Keratinocyte (primary cell): Measurements from ENCODE around the gene CARD9. TPM values are rescaled to one million over a fixed set of nuclear protein-coding genes. Genes with fewer than 3 reads are reported as not detected.

ENCODE experiments used
- DNase-seq: peaks from one replicate; pipeline ENCODE4 v3.0.0-alpha.2; 2011; ENCODE audit warnings: low read depth, missing footprints, low spot score
- FAIRE-seq: peaks from 2 replicates; lab custom pipeline; 2011; peaks lifted over from hg19 to GRCh38; lab: Jason Lieb, UNC
- H2AFZ ChIP-seq: 2 replicates; pipeline ENCODE4 v1.6.0; 2012; ENCODE audit warnings: low read length, control low read depth, inconsistent platforms; ENCODE audit not compliant: control insufficient read depth
- H3K27ac ChIP-seq: 2 replicates; pipeline ENCODE4 v1.5.1; 2011; ENCODE audit warnings: low read length; ENCODE audit not compliant: control insufficient read depth, insufficient read depth
- H3K27me3 ChIP-seq: 3 replicates; pipeline ENCODE4 v1.6.0; 2011; ENCODE audit warnings: low read length; ENCODE audit not compliant: control insufficient read depth, insufficient read depth; ENCODE audit errors: extremely low read depth
- H3K36me3 ChIP-seq, 2 experiments: 2 replicates in 1 of 2; 3 replicates in 1 of 2; pipeline ENCODE4 v1.5.1; 2011; ENCODE audit warnings: low read length in 2 of 2, mild to moderate bottlenecking in 1 of 2; ENCODE audit not compliant: control insufficient read depth in 2 of 2, insufficient read depth in 2 of 2; ENCODE audit errors: extremely low read depth in 1 of 2
- H3K4me1 ChIP-seq: 3 replicates; pipeline ENCODE4 v1.5.1; 2011; ENCODE audit warnings: low read length; ENCODE audit not compliant: control insufficient read depth, insufficient read depth; ENCODE audit errors: extremely low read depth
- H3K4me2 ChIP-seq: 3 replicates; pipeline ENCODE4 v1.6.0; 2011; ENCODE audit warnings: low read depth, low read length; ENCODE audit not compliant: control insufficient read depth, insufficient read depth; ENCODE audit errors: extremely low read depth
- H3K4me3 ChIP-seq, 3 experiments: fragments of 200-600 bp in 1 of 3; sonication (generic) in 1 of 3; 2 replicates in 2 of 3; 3 replicates in 1 of 3; pipeline ENCODE4 v1.5.1; 2011 to 2016; ENCODE audit warnings: low read length in 3 of 3, mild to moderate bottlenecking in 3 of 3, control low read depth in 2 of 3, inconsistent platforms in 1 of 3, low read depth in 1 of 3, mixed read lengths in 1 of 3, mixed run types in 1 of 3, moderate library complexity in 1 of 3; ENCODE audit not compliant: control insufficient read depth in 2 of 3, insufficient read depth in 2 of 3; ENCODE audit errors: extremely low read depth in 1 of 3
- H3K79me2 ChIP-seq: 2 replicates; pipeline ENCODE4 v1.6.0; 2012; ENCODE audit warnings: low read length; ENCODE audit not compliant: control insufficient read depth, insufficient read depth
- H3K9ac ChIP-seq: 3 replicates; pipeline ENCODE4 v1.6.0; 2011; ENCODE audit warnings: low read length; ENCODE audit not compliant: control insufficient read depth, insufficient read depth; ENCODE audit errors: extremely low read depth
- H3K9me1 ChIP-seq: 3 replicates; pipeline ENCODE4 v1.6.0; 2011; ENCODE audit warnings: low read length; ENCODE audit not compliant: control insufficient read depth, insufficient read depth; ENCODE audit errors: extremely low read depth
- H3K9me3 ChIP-seq: 2 replicates; pipeline ENCODE4 v1.5.1; 2012; ENCODE audit warnings: low read depth, low read length; ENCODE audit not compliant: control insufficient read depth
- H4K20me1 ChIP-seq: 3 replicates; pipeline ENCODE4 v1.6.0; 2011; ENCODE audit warnings: low read length; ENCODE audit not compliant: control insufficient read depth, insufficient read depth; ENCODE audit errors: extremely low read depth
- EZH2 ChIP-seq: IDR thresholded peaks from one replicate; pipeline ENCODE4 v1.6.1; 2012; ENCODE audit warnings: inconsistent platforms, mild to moderate bottlenecking, low read length, moderate library complexity
- dilution Hi-C: fragments of 300-500 bp; cut with MboI; formaldehyde crosslinking; loops from one replicate; pipeline ENCODE4 v1.7.0; 2020; ENCODE audit warnings: low sequenced_read_pairs; ENCODE audit not compliant: extremely low pct_ligation_motif_present
- polyA plus RNA-seq, 5 experiments: library from polyadenylated mRNA; depleted of rRNA in 3 of 5; stranded (reverse) in 3 of 5; stranded (forward) in 1 of 5; unstranded in 1 of 5; fragments of >200 nt; gene quantifications; 1 replicate in 1 of 5; 2 replicates in 3 of 5; 3 replicates in 1 of 5; pipeline versions ENCODE4 v1.2.1 to v1.2.3, GENCODE V29; 2011 to 2012; ENCODE audit warnings: missing spikeins in 2 of 5, low read depth in 1 of 5, low replicate concordance in 1 of 5
- TF ChIP-seq, protein P1 (sequence below), 3 experiments: IDR thresholded peaks in 1 of 3; conservative IDR thresholded peaks in 1 of 3; optimal IDR thresholded peaks in 1 of 3; 2 replicates in 2 of 3; 3 replicates in 1 of 3; pipeline versions ENCODE3 to v1.5.1; 2011; ENCODE audit warnings: low read length in 3 of 3, mild to moderate bottlenecking in 3 of 3, moderate library complexity in 2 of 3, control low read depth in 1 of 3, inconsistent platforms in 1 of 3; ENCODE audit not compliant: insufficient read depth in 2 of 3; ENCODE audit errors: extremely low read depth in 1 of 3

CARD9 gene
- polyA plus RNA-seq, 1 donor (not counting 4 experiments of a cell fraction or from before 2014, with no cell fraction given): 0.07 TPM

DNA sequence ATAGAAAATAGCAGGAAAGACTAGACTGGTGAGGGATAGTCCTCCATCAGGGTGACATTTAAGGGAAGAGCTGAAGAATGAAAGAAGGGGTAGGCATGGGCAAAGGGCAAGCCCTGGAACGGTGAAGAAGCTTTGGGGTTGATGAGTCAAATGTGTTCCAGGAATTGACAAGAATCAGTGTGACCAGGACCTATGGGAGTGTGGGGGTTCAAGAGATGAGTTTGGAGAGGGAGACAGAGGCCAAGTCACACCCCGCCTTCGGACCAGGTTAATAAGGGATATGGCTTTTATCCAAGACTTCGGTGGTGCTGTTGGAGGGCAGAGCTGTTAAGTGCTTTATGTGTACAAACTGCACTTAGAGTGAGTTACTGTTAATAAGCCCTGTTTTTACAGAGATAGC is 37.9 kb upstream of the CARD9 start:
- Histone ChIP-seq H3K9me3 (no peaks in the 10 kb centered on the region), H3K4me1 (peaks cover 25% of the 10 kb centered on the region), H3K27ac (peak overlapping the region; percentile 82), H3K36me3 (peaks cover 36 to 43% of the 10 kb centered on the region in 2 experiments), H3K9ac (peak overlapping the region; percentile 97), H3K9me1 (no peaks in the 10 kb centered on the region), H4K20me1 (peaks cover 11% of the 10 kb centered on the region), H3K79me2 (peaks cover 55% of the 10 kb centered on the region), H3K27me3 (no peaks in the 10 kb centered on the region), H3K4me3 (peak overlapping the region; percentile 78 to 96 (median 95)), H3K4me2 (peak overlapping the region; percentile 92), H2AFZ (no peak overlapping the region)
- dilution Hi-C loops: no loop called here
- no peak for FAIRE-seq
- no peak for TF ChIP-seq EZH2
- TF ChIP-seq, protein P1, sequence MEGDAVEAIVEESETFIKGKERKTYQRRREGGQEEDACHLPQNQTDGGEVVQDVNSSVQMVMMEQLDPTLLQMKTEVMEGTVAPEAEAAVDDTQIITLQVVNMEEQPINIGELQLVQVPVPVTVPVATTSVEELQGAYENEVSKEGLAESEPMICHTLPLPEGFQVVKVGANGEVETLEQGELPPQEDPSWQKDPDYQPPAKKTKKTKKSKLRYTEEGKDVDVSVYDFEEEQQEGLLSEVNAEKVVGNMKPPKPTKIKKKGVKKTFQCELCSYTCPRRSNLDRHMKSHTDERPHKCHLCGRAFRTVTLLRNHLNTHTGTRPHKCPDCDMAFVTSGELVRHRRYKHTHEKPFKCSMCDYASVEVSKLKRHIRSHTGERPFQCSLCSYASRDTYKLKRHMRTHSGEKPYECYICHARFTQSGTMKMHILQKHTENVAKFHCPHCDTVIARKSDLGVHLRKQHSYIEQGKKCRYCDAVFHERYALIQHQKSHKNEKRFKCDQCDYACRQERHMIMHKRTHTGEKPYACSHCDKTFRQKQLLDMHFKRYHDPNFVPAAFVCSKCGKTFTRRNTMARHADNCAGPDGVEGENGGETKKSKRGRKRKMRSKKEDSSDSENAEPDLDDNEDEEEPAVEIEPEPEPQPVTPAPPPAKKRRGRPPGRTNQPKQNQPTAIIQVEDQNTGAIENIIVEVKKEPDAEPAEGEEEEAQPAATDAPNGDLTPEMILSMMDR (optimal IDR thresholded peaks at IDR 0.05 in 1 of 3, IDR thresholded peaks at IDR 0.05 in 1 of 3, conservative IDR thresholded peaks at IDR 0.05 in 1 of 3; ENCODE audit: extremely low read depth in 1 of 3, insufficient read depth in 2 of 3, low read length in 3 of 3): no peak
- DNase-seq: no peak

DNA sequence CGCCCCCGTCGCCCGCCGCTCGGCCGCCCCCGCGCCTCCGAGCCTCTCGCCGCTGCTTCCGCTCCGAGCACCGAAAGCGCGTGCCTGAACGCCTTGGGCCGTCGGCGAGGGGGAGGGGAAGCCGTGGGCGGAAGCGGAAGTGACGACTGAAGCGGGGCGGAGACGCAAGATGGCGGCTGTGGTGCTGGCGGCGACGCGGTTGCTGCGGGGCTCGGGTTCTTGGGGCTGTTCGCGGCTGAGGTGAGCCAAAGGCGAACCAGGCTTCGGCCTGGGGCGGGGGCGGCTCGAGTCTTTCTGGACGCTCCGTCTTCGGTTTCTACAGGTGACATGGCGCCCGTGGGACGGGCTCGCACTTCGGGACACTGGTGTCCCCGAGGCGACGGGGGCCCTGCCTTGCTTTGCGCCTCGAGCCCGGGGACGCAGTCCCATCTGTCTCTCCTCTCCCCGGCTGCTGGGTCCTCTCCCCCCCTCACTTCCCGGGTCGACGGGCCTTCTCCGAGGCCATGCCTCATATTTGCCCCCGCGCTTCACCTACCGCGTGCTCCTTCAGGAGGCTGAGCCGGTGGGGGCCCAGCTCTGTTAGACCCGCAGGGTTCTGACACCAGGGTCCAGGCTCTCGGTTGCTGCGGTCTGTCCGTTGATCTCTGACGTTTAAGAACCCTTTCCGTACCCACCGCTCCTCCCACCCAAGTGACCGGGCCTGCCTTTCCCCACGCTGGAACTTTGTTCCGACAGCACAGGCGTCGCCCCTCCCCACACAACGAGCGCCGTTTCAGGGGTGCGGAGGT is 37.2 kb upstream of the CARD9 start, which contains the start of the genes ENTR1 and PMPCA:
Gene ENTR1 (minus strand): TSS at position 115 of the 788 bp plus-strand sequence. CDS start 217 bp downstream, outside the sequence.
Gene PMPCA (plus strand): TSS at position 159 of the 788 bp plus-strand sequence. CDS start 11 bp downstream, at position 170.
- H4K20me1 ChIP-seq: peaks cover 11% of the 10 kb centered on the region
- H2AFZ ChIP-seq: peak within 1 kb of the TSS; percentile 58
- dilution Hi-C loops: no loop called here
- peak within 1 kb of the TSS; percentile 92 for H3K4me2 ChIP-seq
- H3K36me3 ChIP-seq: peaks cover 37% of the 10 kb centered on the region in 2 experiments
- H3K79me2 ChIP-seq: peaks cover 55% of the 10 kb centered on the region
- no peaks in the 10 kb centered on the region for H3K9me3 ChIP-seq
- no peaks in the 10 kb centered on the region for H3K27me3 ChIP-seq
- peaks cover 25% of the 10 kb centered on the region for H3K4me1 ChIP-seq
- peak; percentile 40 for DNase-seq
- peak within 1 kb of the TSS; percentile 82 for H3K27ac ChIP-seq
- FAIRE-seq: no peak
- peak within 1 kb of the TSS; percentile 97 for H3K9ac ChIP-seq
- no peaks in the 10 kb centered on the region for H3K9me1 ChIP-seq
- H3K4me3 ChIP-seq: peak within 1 kb of the TSS; percentile 84 to 96 (median 95)
- TF ChIP-seq, protein P1 (optimal IDR thresholded peaks at IDR 0.05 in 1 of 3, IDR thresholded peaks at IDR 0.05 in 1 of 3, conservative IDR thresholded peaks at IDR 0.05 in 1 of 3; ENCODE audit: extremely low read depth in 1 of 3, insufficient read depth in 2 of 3, low read length in 3 of 3): no peak
- no peak for TF ChIP-seq EZH2
